DOHH2 (cell line): ENCODE measurements around the gene HOXA13.

Experiments used
- EZH2phosphoT487 ChIP-seq: fragments of 200-600 bp; sonication (generic); IDR thresholded peaks from 2 replicates; pipeline ENCODE4 v1.6.1; 2017; ENCODE audit warnings: borderline replicate concordance, mild to moderate bottlenecking, antibody characterized with exemption, low read length, moderate library complexity, mixed read lengths
- TF ChIP-seq, protein P1 (sequence below): fragments of 200-600 bp; sonication (generic); IDR thresholded peaks from one replicate; pipeline ENCODE4 v1.5.1; 2014; ENCODE audit warnings: antibody characterized with exemption, mild to moderate bottlenecking, low read depth, low read length; ENCODE audit not compliant: poor library complexity, severe bottlenecking

DNA sequence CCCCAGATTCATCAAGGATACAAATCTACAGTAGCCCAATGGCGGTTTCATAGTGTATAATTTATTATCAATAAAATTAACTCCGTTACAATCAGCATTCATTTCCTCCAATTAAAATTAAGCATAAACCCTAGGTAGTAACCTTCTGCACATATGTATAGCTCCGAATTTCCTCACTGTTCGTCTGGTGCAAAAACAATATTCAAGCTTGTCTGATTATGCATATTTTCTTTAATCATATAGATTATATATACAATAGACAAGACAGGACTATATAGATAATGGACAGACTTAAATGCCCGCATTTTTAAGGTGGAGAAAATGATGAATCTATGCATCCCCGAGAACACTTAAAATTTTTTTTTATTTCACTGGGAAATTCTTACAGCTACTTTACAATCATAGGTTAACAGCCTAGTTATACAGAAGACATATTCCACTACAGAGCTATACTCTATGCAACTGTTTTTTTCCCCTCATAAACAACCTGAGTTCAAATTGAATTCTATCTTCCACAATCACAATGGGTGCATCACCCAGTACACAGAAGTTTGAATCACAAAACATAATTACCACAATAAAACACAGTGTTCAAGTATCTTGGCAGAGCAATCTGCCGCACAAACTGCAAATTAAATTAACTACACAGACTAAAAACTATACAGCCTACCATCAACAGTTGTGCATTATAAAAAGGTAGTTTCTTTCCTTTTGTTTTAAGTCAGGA lies 37.2 kb downstream of the HOXA13 start:
- TF ChIP-seq, protein P1, sequence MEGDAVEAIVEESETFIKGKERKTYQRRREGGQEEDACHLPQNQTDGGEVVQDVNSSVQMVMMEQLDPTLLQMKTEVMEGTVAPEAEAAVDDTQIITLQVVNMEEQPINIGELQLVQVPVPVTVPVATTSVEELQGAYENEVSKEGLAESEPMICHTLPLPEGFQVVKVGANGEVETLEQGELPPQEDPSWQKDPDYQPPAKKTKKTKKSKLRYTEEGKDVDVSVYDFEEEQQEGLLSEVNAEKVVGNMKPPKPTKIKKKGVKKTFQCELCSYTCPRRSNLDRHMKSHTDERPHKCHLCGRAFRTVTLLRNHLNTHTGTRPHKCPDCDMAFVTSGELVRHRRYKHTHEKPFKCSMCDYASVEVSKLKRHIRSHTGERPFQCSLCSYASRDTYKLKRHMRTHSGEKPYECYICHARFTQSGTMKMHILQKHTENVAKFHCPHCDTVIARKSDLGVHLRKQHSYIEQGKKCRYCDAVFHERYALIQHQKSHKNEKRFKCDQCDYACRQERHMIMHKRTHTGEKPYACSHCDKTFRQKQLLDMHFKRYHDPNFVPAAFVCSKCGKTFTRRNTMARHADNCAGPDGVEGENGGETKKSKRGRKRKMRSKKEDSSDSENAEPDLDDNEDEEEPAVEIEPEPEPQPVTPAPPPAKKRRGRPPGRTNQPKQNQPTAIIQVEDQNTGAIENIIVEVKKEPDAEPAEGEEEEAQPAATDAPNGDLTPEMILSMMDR, result no peak
- TF ChIP-seq EZH2phosphoT487, result no peak
